Activated CD4-positive, alpha-beta T cell treated with anti-CD3 and anti-CD28 coated beads for 36 hours (primary cell): ENCODE data around the gene PWWP2B. TPM values are rescaled to one million over a fixed set of nuclear protein-coding genes. Genes with fewer than 3 reads are reported as not detected.
A peak's percentile ranks its signal among the peaks of the same experiment; 100 is the strongest.

ENCODE experiments used
- ATAC-seq: fragments of 200-7000 bp; cut with Tn5 transposase; one replicate; pipeline ENCODE4 v1.10.0; 2021; ENCODE audit warnings: mild to moderate bottlenecking, moderate library complexity
- CTCF ChIA-PET: fragments of 350-600 bp; sonication (Branson Sonifier 250); formaldehyde crosslinking; loops from one replicate; lab custom pipeline; 2021; ENCODE audit warnings: antibody characterized with exemption; lab: Charles Lee
- POLR2A ChIA-PET: fragments of 350-600 bp; sonication (Branson Sonifier 250); formaldehyde crosslinking; loops from one replicate; lab custom pipeline; 2021; ENCODE audit warnings: antibody characterized with exemption, inconsistent platforms; lab: Charles Lee
- DNase-seq: peaks from one replicate; pipeline ENCODE4 v3.0.0-alpha.2; 2020
- H3K27ac Mint-ChIP-seq: one replicate; pipeline ENCODE4 v1.8.0; 2021; ENCODE audit warnings: mixed read lengths
- H3K27me3 Mint-ChIP-seq: one replicate; pipeline ENCODE4 v1.8.0; 2021; ENCODE audit warnings: mixed read lengths
- H3K36me3 Mint-ChIP-seq: one replicate; pipeline ENCODE4 v1.8.0; 2021; ENCODE audit warnings: low read depth, mixed read lengths
- H3K4me1 Mint-ChIP-seq: one replicate; pipeline ENCODE4 v1.8.0; 2021; ENCODE audit warnings: mixed read lengths
- H3K4me3 Mint-ChIP-seq: one replicate; pipeline ENCODE4 v1.8.0; 2021; ENCODE audit warnings: mild to moderate bottlenecking, moderate library complexity, mixed read lengths
- H3K9me3 Mint-ChIP-seq: one replicate; pipeline ENCODE4 v1.8.0; 2021; ENCODE audit warnings: low read depth, mixed read lengths
- intact Hi-C, 2 experiments: fragments of 100-400 bp; cut with DNase I in 1 of 2; cut with micrococcal nuclease in 1 of 2; formaldehyde crosslinking; loops; one replicate each; pipeline versions ENCODE4 v1.14.2 to v1.15.1; 2022 to 2024; cut with DNase I, micrococcal nuclease
- total RNA-seq, 2 experiments: library from RNA; stranded (reverse); gene quantifications; one replicate each; pipeline ENCODE4 v1.2.3, GENCODE V29; 2021

PWWP2B gene
- total RNA-seq, 2 experiments from 2014 or later: 2.4 to 2.9 TPM

DNA sequence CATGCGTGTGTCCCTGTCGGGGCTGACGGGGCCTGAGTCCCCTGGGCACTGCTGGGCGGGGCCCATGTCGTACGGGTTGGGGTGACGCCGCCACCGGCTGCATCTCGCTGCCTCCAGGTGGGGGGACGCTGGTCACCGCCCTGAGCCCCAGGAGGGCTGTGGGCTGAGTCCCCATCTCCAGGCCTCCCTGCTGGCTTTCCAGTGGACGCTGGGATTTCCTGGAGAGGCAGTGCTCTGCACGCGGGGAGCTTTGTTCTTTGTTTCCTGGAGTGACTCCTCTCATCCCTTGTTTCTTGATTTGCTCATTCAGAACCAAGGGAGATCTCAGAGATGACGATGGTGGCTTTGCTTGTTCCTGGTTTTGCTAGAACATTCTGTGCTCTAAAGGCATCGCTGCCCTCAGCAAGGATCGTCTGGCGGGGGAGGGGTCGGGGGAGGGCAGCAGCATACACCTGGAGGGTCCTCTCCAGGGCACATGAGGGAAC, 21.0 kb downstream of the PWWP2B start:
- DNase-seq: no peak
- no peaks in the 10 kb centered on the region for H3K9me3 Mint-ChIP-seq
- H3K4me3 Mint-ChIP-seq: no peak overlapping the region
- no peak overlapping the region for H3K27ac Mint-ChIP-seq
- CTCF ChIA-PET: no interaction called here
- intact Hi-C loops: no loop called here
- H3K4me1 Mint-ChIP-seq: peaks cover 15% of the 10 kb centered on the region
- POLR2A ChIA-PET: no interaction called here
- peaks cover 5% of the 10 kb centered on the region for H3K36me3 Mint-ChIP-seq
- no peaks in the 10 kb centered on the region for H3K27me3 Mint-ChIP-seq
- ATAC-seq: no peak

DNA sequence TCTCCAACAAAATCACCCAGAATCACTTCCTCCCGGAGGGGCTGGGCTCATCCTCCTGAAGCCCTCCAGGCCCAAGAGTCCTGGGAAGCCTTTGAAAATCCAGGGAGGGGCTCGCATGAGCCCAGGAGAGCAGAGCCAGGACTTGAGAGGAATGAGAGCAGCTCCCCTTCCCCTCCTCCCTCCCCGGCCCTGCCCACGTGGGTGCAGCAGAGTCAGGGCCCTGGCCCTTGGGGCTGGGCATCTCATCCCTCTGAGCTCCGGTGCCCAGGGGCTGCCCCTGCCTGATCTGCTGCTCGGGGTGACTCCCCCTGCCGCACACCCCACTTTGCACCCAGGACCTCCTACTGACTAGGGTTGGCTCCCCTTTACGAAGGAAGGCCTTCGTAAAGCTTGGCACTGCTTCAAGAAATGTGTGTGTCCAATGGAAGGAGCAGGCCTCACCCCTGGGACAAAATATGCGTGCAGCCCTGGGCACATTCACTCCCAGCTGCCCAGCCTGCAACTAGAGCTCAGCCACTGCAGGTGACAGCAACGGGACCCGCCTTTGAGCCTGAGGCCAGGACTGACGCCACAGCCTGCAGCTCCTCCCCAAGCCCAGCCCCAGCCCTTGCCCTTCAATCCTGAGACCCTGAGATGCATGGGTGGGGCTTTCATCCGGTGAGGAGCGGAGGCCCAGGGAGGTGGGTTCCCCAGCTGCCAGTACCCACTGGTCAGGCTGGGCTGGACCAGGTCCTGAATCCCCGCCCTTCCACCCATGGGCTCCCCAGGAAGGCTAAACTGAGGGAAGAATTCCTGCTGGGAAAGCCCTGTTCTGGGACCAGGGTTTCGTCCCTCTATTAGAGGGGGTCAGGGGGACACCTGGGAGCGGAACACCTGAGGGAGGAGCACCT, 21.8 kb downstream of the PWWP2B start:
- POLR2A ChIA-PET: no interaction called here
- CTCF ChIA-PET: no interaction called here
- Mint-ChIP-seq H3K27ac (no peak overlapping the region), H3K4me3 (no peak overlapping the region), H3K27me3 (no peaks in the 10 kb centered on the region), H3K4me1 (peaks cover 21% of the 10 kb centered on the region), H3K9me3 (no peaks in the 10 kb centered on the region), H3K36me3 (peaks cover 5% of the 10 kb centered on the region)
- intact Hi-C loops: no loop called here
- no peak for ATAC-seq
- no peak for DNase-seq

DNA sequence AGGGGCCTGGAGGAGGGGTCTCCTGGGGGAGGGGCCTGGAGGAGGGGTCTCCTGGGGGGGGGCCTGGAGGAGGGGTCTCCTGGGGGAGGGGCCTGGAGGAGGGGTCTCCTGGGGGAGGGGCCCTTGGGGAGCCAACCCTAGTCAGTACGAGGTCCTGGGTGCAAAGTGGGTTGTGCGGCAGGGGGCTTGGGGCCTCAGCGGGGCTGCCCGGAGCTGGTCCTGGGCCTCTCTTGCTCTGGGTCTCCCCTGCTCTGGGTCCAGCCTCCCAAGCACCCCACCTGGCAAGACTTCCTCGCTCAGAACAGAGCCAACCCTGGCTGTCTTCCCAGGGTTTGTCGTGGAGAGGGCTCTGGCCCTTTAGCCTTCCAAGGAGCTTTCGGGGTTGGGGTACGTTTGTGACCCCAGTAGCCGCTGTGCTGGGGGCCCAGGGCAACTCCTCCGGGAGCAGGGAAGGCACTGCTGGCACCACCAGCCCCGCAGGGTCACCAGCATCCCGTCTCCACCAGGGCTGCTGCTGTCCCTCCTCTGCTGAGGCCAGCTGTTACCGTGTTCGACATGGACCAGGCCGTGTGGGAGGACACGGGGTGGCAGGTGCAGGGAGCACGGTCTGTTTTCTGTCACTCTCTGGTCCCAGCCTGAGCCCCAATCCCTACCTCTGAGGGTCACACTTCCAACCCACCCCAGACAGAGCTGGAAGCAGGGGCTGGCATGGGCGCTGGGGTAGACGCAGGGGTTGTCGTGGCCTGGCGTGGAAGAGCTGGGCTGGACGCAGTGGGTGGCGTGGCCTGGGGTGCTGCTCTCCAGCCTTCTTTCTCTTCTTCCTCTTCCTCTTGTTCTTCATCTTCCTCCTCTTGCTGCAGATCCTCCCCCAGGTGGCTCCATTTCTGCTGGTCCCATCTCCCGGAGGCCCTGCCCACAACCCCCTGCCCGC, 22.8 kb downstream of the PWWP2B start:
- intact Hi-C loops: no loop called here
- POLR2A ChIA-PET: interaction anchor here (0.6 kb wide), 2 partner anchors 11 to 22 kb away, joined by 3 to 5 read pairs; no protein-coding TSS in a partner anchor
- H3K4me3 Mint-ChIP-seq: no peak overlapping the region
- H3K4me1 Mint-ChIP-seq: peaks cover 21% of the 10 kb centered on the region
- H3K9me3 Mint-ChIP-seq: no peaks in the 10 kb centered on the region
- CTCF ChIA-PET: interaction anchor here (0.5 to 0.6 kb wide), 2 partner anchors 47 to 516 kb away, joined by 3 read pairs; no protein-coding TSS in a partner anchor
- ATAC-seq (no peak), DNase-seq (no peak)
- H3K27me3 Mint-ChIP-seq: no peaks in the 10 kb centered on the region
- peaks cover 5% of the 10 kb centered on the region for H3K36me3 Mint-ChIP-seq
- H3K27ac Mint-ChIP-seq: no peak overlapping the region

DNA sequence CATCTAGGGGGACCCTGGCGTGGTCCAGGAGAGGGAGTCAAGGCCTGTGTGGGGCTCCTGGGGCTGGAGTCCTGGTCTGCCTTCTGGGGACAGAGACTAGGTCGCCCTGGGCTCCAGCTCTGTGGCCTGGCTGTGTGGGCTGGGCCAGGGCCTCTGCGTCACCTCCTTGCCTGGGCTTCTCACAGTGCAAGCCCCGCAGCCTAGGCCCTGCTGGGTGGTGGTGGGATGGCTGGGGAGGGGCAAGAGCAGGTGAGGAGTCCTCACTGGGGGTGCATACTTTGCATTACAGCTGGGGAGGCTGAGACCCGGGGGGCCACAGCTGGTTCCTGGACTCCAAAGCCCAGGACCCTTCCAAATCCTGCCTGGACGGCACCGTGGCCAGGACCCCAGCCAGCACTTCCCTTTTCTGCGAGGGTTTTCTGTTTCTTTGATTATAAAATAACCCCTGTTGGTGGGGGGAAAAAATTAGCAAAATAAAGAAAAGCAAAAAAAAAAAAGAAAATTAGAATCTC, 23.5 kb downstream of the PWWP2B start:
- no peaks in the 10 kb centered on the region for H3K9me3 Mint-ChIP-seq
- CTCF ChIA-PET: interaction anchor here (0.6 kb wide), 1 partner anchor 47 kb away, joined by 3 read pairs; no protein-coding TSS in a partner anchor
- no peaks in the 10 kb centered on the region for H3K27me3 Mint-ChIP-seq
- H3K4me1 Mint-ChIP-seq: peaks cover 21% of the 10 kb centered on the region
- DNase-seq (no peak), ATAC-seq (no peak)
- H3K36me3 Mint-ChIP-seq: peaks cover under 1% of the 10 kb centered on the region
- intact Hi-C loops: no loop called here
- no peak overlapping the region for H3K27ac Mint-ChIP-seq
- no peak overlapping the region for H3K4me3 Mint-ChIP-seq
- POLR2A ChIA-PET: interaction anchor here (0.6 kb wide), 1 partner anchor 21 kb away, joined by 5 read pairs; no protein-coding TSS in a partner anchor

DNA sequence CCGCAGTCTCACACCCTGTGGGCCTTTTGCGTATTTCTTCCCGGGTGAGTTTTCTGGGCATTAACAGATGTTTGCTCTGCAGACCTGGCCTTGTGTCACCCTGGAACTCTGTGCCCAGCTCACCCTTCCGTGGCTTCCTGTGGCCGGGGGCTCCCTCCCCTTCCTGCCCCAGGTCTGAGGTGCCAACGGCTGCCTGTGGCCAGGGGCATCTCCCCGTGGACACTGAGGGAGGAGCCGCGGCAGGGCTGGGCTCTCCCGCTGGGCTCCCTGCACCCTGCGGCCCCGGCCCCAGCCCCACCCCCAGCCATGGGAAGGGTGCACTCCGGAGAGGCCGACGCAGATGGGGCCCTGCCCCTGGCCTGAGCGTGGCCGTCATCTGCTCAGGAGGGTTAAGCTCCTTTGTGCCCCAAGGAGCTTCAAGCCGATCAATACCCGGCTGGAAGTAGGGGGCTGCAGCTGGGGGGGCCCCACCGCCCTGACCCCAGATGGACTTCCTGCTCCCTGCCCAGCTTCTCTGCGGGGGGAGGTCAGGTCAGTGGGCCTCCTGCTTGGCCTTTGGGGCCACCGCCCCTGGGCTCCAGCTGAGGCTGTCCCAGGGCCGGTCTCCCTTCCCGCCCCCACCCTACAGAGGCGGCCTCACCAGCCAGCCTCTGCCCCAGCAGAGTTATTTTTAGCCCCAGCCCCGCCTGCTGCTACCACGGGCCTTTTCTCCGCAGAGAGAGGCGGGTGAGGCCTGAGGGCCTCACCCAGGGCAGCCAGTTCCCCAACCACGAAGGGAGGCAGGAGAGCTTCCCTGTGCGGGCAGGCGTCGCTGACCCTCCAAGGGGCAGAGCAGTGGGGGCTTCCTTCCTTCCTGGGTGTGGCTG, 24.2 kb downstream of the PWWP2B start:
- peak; percentile 60 for DNase-seq
- ChIA-PET CTCF (interaction anchor here (1.0 kb wide), 1 partner anchor 201 kb away, joined by 4 read pairs; no protein-coding TSS in a partner anchor), POLR2A (no interaction called here)
- Mint-ChIP-seq H3K4me3 (no peak overlapping the region), H3K27me3 (no peaks in the 10 kb centered on the region), H3K27ac (peak overlapping the region; percentile 58), H3K9me3 (no peaks in the 10 kb centered on the region), H3K36me3 (no peaks in the 10 kb centered on the region), H3K4me1 (peaks cover 21% of the 10 kb centered on the region)
- intact Hi-C loops: no loop called here
- peak; percentile 60 for ATAC-seq

DNA sequence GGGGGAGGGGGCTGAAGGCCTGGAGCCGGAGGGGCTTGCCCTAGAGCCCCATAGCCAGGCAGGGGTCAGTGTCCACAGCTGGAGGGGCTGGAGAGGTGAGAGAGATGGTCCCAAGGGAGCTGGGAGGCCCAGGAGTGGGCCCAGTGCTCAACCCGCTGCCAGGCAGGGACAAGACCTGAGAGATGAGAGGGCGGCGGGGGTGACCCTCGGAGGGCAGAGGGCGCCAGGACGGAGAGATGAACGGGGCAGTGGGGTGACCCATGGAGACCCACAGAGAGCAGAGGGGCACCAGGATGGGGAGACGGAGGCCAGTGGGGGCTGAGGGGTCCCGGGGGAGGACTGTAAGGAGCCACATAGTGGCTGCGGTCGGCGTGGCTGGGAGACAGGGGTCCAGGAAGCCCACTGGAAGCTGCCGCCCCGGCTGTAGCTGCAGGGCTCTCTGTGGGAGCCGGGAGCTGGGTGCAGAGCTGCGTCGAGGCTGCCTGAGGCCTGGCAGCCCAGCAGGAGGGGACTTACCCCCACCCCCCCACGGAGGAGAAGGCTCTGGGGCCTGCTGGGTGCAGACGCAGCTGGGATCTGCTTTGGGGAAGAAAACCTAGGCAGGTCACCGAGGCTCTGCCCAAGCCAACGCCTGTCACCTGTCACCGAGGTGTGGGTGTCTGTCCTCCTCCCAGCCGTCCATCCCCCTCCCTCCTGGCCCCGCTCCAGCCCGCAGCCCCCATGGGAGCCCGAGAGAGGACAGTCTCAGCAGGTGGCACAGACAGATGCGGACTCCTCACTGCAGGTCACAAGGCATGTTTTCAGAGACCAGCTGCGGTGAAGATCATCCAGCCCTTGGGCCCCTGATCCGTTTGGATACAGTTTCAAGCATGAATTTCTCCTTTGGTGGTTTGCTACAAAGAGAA, 25.1 kb downstream of the PWWP2B start:
- ATAC-seq: no peak
- intact Hi-C loops: no loop called here
- POLR2A ChIA-PET: no interaction called here
- H3K27ac Mint-ChIP-seq: peak overlapping the region; percentile 81
- no peaks in the 10 kb centered on the region for H3K9me3 Mint-ChIP-seq
- H3K4me3 Mint-ChIP-seq: no peak overlapping the region
- H3K36me3 Mint-ChIP-seq: no peaks in the 10 kb centered on the region
- CTCF ChIA-PET: interaction anchor here (1.0 to 1.8 kb wide), 2 partner anchors 22 to 202 kb away, joined by 4 to 7 read pairs; no protein-coding TSS in a partner anchor
- no peaks in the 10 kb centered on the region for H3K27me3 Mint-ChIP-seq
- peaks cover 21% of the 10 kb centered on the region for H3K4me1 Mint-ChIP-seq
- DNase-seq: no peak

DNA sequence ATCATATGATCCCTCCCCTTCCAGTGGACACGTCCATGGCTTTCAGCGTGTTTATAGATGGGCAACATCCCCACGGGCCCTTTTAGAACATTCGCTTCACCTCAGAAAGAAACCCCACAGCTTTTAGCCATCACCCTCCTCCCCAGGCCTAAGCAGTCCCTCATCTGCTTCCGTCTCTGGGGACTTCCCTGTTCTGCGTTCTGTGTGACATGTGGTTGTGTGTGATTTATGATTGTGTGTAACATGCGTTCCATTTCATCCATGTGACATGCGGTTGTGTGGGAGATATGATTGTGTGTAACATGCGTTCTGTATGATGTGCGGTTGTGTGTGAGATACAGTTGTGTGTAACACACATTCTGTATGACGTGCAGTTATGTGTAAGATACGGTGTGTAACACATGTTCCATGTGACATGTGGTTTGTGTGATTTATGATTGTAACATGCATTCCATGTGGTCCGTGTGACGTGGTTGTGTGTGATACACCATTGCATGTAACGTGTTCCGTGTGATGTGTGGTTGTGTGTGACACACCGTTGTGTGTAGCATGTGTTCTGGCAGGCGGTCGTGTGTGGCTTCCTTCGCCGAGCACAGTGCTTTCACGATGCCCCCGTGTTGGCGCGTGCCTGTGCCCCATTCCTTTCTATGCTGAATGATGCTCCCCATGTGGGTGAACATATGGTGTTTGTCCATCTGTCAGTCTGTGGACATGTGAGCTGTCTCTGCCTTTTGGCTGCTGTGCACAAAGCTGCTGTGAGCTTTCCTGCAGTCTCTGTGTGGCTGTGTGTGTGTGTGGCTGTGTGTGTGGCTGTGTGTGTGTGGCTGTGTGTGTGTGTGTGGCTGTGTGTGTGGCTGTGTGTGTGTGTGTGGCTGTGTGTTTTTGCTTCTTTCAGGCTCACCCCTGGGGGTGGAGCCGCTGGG, 26.2 kb downstream of the PWWP2B start:
- H3K9me3 Mint-ChIP-seq: no peaks in the 10 kb centered on the region
- ChIA-PET CTCF (interaction anchor here (1.2 to 1.8 kb wide), 2 partner anchors 20 to 21 kb away, joined by 3 to 7 read pairs; no protein-coding TSS in a partner anchor), POLR2A (no interaction called here)
- peak overlapping the region; percentile 81 for H3K27ac Mint-ChIP-seq
- no peaks in the 10 kb centered on the region for H3K27me3 Mint-ChIP-seq
- H3K4me3 Mint-ChIP-seq: no peak overlapping the region
- H3K4me1 Mint-ChIP-seq: peaks cover 21% of the 10 kb centered on the region
- DNase-seq (no peak), ATAC-seq (peak; percentile 31)
- H3K36me3 Mint-ChIP-seq: no peaks in the 10 kb centered on the region
- intact Hi-C loops: no loop called here

DNA sequence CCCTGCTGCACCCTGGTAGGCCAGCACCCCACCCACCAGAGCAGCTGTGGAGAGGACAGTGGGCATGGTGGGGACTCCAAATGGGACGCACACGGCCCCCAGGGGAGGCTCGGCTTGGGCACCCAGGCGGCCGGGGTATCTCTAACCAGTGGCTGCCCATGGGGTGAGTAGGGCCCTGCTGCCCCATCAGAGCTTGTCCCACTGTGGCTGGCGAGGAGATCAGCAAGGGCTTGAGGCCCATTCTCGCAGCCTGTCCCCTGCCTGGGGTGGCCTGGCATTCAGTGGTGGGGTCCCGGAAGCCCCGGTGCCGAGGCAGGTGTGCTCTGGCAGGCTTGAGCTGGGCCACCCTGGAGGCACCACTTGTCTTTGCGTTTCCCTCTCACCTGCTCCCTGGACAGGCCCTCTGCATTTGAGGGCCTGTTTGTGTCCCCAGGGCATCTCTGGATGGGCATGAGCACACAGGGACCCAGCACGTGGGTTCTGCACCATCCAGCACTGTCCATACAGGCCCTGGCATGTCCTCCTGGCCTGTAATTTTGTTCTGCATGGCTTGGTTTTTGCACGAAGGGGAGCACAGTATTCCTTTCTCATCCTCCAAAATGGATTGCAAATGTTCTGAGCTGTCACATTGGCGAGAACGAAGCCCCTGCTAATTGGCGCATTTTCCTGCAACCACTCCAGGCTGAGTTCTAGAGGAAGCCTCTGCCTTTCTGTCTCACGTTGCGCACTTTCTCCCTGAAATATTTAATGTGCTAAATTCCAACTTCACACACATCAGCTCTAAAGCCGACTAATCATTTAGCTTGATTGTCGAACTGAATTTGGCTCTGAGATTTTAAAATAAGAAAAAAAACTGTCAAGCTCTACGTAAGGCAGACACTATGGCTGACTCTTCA, 27.2 kb downstream of the PWWP2B start:
- H3K27ac Mint-ChIP-seq: no peak overlapping the region
- H3K27me3 Mint-ChIP-seq: no peaks in the 10 kb centered on the region
- intact Hi-C loops: no loop called here
- peaks cover 21% of the 10 kb centered on the region for H3K4me1 Mint-ChIP-seq
- no peak overlapping the region for H3K4me3 Mint-ChIP-seq
- H3K9me3 Mint-ChIP-seq: no peaks in the 10 kb centered on the region
- H3K36me3 Mint-ChIP-seq: no peaks in the 10 kb centered on the region
- POLR2A ChIA-PET: no interaction called here
- ATAC-seq (no peak), DNase-seq (no peak)
- CTCF ChIA-PET: interaction anchor here (1.2 to 1.8 kb wide), 2 partner anchors 19 to 22 kb away, joined by 3 to 7 read pairs; no protein-coding TSS in a partner anchor
